NCI-H187 treated with DMSO at 0.1 percent for 48 hours (cell line): Measurements from ENCODE around the gene TMBIM6.
A peak's percentile ranks its signal among the peaks of the same experiment; 100 is the strongest.
"Not testable (repeated sequence)": the region's sequence is repeated elsewhere in the genome, so short reads cannot be mapped to it uniquely, and the experiment has no call there.

Experiments used
- DNase-seq: peaks from one replicate; lab custom pipeline; 2025; lab: John Stamatoyannopoulos, UW

The TMBIM6 gene, protein sequence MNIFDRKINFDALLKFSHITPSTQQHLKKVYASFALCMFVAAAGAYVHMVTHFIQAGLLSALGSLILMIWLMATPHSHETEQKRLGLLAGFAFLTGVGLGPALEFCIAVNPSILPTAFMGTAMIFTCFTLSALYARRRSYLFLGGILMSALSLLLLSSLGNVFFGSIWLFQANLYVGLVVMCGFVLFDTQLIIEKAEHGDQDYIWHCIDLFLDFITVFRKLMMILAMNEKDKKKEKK

DNA sequence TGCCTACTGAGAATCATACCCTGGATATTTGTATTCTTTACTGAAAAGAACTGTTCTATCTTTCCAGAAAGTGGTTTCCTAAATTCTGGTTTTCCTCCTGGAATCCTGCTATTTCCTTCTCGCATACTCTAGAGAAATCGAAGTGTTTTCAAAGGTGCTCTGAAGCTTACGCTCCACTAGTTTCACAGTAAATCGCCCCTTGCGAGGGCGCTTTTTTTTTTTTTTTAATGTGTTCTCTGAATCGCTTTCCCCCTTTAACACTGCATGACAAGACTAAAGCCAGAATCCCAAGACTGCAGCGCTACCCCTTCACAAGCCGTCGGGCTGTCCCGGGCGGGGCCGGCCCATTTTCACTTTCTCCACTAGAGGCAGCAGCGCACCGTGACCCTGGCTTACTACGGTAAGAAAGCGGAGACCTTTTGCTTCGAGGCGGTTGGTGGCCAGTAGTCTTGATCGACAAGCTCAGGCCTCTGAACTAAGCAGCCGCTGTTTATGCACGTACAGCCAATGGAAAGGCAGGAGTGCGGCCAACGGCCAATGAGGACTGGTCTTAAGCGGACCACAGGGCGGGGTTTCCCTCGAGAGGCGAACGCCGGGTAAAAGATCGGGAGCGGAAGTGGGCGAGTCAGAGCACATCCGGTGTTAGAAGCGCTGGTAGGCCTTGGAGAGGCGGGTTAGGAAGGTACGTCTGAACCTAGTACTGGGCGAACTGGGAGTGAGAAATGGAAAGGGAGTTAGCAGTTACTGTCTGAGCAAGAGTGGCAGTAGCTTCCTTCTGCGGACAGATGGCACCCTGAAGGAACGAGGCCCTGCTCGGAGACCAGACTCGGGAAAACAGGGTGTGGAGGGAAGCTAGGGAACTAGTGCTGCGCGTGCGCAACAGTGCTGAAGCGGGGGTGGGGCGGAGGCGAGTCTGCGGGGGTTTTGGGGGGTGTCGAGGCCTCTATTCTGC, at the start of gene TMBIM6:
TSS of gene TMBIM6 (plus strand) at position 628 of the 952 bp plus-strand sequence. CDS start 10,937 bp downstream, outside the sequence.
- peak; percentile 99 for DNase-seq

DNA sequence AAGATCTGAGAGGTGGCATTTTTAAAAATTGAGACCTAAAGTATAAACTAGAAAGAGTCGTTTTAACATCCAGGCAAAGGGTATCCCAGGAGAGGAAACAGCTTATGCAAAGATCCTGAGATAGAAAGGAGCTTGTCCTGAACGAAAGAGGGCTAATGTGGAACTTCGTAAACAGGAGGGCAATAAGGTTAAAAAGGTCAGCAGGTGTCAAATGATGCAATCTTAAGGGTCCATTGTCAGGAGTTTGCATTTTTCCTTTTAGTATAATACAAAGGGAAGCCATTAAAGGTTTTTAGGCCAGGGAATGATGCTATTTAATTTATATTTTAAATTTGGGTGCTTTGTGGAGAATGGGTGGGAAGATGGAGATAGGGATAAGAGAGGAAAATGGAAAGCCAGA, 48.5 kb upstream of the TMBIM6 start:
- DNase-seq = no peak

DNA sequence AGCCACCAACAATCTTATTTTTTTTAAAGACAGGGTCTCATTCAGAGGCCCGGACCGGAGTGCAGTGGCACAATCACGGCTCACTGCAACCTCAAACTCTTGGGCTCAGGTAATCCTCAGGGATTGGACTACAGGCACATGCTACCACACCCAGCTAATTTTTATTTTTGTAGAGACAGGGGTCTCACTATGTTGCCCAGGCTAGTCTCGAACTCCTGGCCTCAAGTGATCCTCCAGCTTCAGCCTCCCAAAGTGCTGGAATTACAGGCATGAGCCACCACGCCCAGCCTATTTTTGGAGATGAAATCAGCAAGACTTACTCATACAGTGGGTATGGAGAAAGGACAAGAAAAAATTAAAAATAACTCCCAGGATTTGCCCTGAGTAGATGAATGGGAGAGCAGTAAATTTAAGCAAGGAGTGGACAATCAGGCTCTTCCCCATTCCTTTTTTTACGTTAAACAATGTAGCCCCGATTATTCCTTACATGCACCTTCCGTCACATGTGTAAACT, 47.4 kb upstream of the TMBIM6 start:
- DNase-seq = no peak

DNA sequence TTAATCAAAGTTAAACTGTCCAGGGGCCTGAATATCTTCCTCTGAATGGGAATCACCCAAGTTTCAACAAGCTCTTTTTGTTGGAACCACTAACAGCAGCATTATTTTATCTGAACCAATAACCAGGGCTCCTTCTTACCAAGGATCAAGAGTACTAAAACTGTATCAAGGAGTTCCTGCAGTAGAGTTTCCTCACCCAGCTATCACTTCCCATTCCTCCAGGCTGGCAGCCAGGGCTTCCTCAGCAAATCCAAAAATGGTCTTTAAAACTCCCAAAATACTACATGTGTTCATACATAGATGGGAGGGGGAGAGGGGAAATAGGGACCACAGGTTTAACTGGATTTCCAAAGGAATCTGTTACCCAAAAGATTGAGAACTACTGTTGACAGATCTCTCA, 44.6 kb upstream of the TMBIM6 start:
- DNase-seq = no peak

DNA sequence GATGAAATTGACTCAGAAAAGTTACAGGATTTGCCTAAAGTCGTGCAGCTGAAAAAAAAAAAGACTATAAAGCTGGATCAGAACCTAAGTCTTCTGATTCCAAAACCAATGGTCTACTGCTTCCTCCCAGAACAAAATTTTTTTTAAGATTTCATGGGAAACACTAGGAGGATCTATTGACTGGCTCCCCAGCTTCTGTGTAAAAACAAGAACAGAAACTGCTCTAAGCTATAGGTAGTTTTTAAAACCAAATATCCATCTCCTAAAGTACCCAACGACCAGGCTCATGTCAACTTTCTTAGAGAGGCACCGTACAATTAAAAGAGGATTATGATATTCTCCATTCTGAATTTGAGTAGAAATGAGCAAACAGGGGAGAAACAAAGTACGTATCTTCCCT, 43.5 kb upstream of the TMBIM6 start:
- no peak for DNase-seq

DNA sequence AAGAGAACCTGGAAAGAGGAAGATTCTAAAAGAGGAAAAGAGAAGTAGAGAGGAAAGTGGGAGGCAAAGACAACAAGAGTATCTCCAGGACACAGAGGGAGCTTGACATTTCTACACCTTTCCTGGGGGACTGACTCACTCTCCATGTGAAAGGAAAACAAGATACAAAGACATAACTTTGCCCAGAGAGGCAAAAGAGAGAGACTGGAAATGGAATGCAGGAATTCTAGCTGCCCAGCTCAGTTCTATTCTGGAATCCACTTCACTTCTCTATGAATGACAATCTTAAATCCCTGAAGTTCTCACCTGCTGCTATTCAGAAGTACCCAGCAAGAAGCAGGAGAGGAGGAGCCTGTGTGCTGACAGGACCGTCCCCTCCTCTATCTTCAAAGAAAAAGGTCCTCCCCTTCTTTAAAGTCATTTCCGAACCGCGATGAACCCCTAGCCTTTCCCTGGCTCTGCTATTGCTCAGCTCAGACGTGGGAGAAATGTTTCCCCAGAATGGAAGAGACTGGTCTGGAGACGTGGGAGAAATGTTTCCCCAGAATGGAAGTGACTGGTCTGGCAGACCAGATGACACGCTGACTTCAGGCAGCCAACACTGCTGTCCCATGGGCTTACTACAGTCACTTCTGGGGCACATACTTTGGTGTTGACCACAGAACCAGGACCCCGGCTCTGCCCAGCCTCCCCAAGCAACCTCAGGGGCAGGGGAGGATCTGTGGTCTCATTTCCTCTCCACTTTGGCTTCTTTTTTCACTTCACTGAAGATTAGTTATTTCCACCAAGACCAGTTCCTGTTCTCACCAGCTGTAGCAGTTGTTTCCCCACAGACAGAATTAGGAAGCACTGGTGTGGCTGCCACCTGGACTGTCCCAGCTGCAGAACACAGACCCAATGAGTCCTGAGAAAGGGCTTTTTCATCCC, 42.5 kb upstream of the TMBIM6 start:
- DNase-seq = no peak

DNA sequence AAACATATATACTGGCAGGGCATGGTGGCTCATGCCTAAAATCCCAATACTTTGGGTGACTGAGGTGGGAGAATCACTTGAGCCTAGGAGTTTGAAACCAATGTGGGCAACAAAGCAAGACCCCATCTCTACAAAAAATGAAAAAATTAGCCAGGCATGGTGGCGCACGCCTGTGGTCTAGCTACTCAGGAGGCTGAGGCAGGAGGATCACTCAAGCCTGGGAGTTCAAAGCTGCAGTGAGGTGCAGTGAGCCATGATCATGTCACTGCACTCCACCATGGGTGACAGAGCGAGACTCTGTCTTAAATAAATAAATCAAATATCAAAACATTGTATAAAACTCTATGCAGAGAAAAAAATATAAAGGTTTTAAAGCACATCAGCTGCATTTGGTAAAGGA, 39.3 kb upstream of the TMBIM6 start:
- no peak for DNase-seq

DNA sequence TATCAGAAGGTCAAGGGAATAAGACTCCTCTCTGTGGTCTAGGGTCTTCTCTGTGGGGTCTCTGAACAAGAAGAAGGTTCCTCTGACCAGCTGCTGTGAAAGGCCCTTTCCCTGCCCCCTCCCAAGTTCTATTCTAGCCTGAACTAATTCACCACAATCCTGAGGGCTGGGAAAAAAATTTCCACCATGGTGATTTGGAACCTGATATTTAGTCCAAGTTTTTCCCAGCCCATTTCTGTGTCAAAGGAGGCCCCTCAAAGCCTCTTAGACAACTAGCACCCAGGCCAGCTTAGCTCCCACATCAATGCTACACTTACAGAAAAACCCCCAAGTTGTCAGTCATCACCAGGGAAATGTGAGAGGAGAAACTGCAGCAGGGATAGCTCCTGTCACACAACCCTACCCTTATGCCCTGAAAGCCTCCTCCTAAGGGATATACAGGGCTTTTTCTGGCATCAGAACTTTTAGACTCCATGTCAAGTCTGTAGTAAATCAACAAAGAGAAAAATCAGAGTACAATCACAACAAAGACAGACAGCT, 38.6 kb upstream of the TMBIM6 start:
- DNase-seq = no peak

DNA sequence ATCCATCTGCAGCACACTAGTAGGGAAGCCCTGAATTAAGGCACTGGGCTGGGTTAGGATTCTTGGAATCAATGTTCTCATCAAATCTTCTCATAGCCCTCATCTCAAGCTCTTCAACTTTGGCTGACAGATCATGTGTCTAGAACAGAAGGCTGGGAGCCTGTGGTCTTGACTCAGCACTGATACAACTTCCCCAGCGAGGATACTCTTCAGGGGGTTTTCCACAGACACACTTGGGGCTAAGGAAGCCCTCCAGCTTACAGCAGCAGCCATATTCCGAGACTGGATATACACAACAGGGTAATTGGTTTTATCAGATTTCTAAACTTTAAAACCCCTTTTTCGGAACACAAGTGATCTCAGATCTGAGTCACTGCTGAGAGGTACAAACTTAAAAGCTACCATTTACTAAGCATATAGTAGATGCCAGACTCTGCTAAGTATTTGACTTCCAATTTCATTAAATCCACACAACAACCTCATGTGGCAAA, 37.7 kb upstream of the TMBIM6 start:
- DNase-seq = no peak

DNA sequence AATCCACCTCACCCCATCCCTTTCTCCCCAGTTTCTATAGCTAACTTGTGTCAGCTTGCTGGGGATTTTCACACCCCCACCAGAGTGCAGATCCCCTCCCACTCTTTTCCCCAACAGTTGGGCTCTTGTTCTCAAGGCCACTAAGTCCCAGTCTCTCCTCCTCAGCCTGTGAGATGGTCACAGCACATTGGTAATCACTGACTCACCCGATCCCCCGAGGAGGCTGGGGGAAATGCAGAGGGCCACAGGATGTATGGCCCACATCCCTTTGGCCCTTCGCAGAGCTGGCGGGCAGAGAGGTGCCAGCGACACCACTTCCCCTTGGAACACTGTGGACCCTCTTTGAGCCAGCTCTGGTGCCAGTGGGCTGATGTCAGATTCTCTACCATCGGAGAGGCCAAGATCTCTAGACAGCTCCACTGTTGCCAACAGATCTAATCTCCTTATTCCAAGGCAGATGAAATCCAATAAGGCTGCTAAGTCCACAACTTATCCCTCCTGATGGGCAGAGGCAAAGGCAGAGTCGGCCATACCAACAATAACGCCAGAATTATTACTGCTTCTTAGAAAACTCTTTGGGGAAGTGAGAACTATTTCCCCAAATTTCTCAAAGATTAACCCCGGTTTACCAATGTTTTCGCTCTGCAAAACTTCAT, 35.8 kb upstream of the TMBIM6 start:
- DNase-seq = no peak

DNA sequence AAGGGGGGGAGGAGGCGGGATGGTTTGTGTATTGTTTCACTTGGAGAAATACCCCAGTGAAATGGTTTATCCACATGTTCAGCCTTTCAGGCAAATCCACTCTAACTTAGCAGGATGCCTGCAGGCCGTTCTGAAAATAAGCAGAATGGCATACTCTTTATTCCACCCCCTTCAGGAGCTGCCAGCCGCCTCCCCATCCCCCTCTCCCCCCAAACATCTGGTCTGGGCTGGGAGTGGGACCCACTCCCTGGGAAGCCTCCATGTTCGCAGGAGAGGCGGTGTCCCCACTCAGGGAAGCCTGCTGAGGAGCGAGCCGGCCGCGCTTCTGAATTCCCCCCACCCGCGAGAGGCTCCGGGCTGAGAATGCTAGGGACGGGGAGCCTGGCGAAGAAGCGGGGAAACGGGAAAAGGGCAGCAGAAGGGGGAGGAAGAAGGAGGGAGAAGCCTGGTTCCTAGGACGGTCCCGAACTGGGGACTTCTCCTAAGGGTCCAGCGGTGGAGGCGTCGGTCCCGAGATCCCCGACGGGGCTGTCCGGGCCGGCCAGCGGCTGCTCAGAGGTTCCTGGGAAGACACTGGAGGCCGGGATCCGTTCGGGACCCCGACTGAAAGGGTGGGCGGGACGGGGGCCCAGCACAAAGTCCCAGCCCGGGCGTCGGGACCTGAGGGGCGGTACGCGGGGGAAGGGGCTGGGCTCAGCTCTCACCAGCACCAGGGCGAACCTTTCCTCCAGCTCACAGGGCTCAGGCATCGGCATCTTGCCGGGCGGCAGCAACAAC, 34.8 kb upstream of the TMBIM6 start:
- DNase-seq = no peak

DNA sequence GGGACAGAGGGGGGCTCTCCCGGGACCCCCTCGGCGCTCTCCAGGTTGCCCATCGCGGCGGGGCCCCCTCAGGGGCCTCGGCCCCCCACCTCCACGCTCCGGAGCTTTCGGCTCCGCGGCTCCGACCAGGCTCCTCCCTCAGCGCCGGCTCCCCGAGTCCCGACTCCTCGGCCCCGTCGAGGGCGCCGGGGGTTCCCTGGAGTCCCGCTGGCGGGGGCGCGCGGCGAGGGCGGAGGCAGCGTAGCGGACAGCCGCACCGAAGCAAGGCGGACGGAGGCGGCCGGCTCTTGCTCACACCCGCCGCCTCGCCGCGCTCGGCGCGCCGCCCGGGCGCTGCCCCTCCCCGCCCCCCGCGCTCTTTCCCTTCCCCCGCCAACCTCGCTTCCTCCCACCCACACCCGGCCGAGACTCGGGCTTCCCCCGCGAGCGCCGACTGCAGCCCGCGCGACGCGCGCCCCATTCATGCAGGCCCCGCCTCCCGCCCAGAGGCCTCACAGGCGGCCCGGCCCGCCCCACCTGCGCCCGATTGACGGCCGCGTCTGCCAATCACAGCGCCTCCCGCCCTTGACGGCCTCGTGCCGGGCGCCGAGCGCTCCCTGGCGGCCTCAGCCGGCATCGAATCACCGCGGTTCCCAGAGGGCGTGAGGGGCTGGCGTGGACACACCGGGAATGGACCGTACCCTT, 34.1 kb upstream of the TMBIM6 start, which contains the start of gene FMNL3:
TSS of gene FMNL3 (minus strand) at position 278 of the 684 bp plus-strand sequence. CDS start at position 53, 225 bp downstream.
- DNase-seq = peak; percentile 52

DNA sequence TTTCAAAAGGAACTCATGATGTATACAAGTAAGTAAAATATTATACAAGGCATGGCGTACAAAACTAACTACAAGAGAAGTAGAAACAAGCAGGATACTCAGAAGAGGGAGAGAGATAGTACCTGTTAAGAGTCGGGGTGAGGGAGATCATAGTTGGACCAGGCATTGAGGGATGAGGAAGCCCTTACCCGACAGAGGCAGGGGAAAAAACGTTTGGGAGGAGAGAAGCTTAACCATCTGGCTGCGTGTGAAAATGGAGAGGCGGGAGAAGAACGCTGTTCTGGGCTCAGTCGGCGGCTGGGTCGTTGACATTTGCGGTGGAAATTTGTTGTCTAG, 33.6 kb upstream of the TMBIM6 start:
- no peak for DNase-seq

DNA sequence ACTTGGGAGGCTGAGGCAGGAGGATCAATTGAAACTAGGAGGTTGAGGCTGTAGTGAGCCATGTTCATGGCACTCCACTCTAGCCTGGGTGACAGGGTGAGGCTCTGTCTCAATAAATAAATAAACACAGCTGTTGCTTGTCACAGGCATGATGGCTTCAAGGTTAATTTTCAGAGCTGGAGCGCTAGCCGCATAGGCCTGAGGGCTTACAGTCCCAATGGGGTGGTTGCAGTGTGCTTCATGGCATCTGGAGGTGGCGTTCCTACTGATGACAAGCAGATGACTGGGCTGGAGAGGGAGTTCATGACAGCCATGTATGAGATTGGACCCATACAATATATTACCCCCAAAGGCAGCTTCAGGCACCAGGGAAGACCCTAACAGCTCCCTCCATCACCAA, 32.5 kb upstream of the TMBIM6 start:
- no peak for DNase-seq

DNA sequence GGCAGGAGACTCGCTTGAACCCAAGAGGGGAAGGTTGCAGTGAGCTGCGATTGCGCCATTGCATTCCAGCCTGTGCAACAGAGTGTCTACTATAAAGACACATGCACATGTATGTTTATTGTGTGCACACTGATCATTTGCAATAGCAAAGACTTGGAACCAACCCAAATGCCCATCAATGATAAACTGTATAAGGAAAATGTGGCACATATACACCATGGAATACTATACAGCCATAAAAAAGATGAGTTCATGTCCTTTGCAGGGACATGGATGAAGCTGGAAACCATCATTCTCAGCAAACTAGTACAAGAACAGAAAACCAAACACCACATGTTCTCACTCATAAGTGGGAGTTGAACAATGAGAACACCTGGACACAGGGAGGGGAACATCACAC, 27.4 kb upstream of the TMBIM6 start:
- DNase-seq = not testable (repeated sequence)

DNA sequence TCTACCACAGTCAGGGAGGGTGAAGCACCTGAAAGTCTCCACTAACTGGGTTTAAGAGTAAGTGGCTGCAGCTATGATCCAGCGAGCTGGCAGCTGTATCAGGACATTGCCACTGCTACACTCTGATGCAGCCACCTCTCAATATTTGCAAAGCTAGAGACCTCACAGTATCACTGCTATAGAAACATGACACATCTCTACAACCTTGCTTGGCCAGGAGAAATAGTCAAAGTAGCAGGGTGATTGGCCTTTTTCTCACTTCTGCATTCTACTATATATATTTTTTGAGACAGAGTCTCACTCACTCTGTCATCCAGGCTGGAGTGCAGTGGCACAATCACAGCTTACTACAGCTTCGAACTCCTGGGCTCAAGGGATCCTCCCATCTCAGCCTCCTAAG, 24.8 kb upstream of the TMBIM6 start:
- no peak for DNase-seq

DNA sequence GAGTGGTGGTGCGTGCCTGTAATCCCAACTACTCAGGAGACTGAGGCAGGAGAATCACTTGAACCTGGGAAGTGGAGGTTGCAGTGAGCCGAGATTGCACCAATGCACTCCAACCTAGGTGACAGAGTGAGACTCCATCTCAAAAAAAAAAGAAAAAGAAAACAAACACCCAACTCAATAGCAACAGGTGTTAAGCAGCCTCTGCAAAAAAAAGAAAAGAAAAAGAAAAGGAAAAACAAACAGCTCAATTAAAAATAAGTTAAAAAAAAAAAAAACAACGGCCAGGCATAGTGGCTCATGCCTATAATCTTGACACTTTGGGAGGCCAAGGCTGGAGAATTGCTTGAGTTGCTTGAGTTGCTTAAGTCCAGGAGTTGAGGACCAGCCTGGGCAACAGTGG, 23.6 kb upstream of the TMBIM6 start:
- DNase-seq = not testable (repeated sequence)

DNA sequence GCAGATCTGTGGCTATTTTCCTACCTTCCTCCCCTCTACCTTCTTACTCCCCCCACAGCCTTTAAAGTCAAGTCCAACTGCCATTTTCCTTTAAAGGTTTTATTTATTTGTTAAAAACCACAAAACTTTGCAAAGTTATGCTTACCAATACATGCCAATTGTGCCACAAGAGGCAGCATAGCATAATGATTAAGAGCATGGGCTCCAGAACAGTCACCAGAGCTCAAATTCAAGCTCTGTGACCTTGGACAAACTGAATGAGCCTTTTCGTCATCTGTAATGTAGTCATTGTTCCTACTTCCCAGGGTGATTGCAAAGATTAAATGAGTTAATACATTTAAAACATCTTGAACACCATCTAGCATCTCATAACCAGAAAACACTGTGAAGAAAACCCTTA, 21.1 kb upstream of the TMBIM6 start:
- DNase-seq = no peak

DNA sequence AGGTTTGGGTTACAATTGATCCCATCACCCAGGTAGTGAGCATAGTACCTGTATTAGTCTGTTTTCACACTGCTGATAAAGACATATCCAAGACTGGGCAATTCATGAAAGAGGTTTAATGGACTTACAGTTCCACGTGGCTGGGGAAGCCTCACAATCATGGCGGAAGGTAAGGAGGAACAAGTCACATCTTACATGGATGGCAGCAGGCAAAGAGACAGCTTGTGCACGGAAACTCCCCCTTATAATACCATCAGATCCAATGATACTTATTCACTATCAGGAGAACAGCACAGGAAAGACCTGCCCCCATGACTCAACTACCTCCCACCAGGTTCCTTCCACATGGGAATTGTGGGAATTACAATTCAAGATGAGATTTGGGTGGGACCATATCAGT, 20.0 kb upstream of the TMBIM6 start:
- DNase-seq = not testable (repeated sequence)

DNA sequence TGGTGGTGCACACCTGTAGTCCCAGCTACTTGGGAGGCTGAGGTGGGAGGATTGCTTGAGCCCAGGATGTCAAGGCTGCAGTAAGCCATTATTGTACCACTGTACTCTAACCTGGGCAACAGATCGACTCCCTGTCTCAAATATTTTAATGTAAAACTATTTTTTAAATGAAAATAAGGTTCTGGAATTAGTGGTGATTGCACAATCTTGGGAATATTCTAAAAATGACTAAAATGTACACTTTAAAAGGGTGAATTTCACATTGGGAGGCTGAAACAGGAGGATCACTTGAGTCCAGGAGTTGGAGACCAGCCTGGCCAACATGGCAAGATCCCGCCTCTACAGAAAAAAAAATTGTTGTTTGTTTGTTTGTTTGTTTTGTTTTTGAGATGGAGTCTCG, 12.9 kb upstream of the TMBIM6 start:
- DNase-seq = no peak
